SK-N-MC (cell line): ENCODE results near the gene KRTAP10-8.

ENCODE experiments used
- EZH2 ChIP-seq: fragments of 200-600 bp; sonication (generic); IDR thresholded peaks from one replicate; pipeline ENCODE4 v1.6.1; 2017; ENCODE audit warnings: antibody characterized with exemption
- FOXP2 ChIP-seq: optimal IDR thresholded peaks from 2 replicates; pipeline ENCODE3; 2011; ENCODE audit warnings: mild to moderate bottlenecking, moderate library complexity; ENCODE audit not compliant: insufficient read depth; ENCODE audit errors: extremely low read length, control extremely low read depth
- POLR2AphosphoS5 ChIP-seq: IDR thresholded peaks from 2 replicates; pipeline ENCODE4 v1.6.1; 2012; ENCODE audit warnings: mild to moderate bottlenecking, low read depth, low read length, borderline replicate concordance

- TF ChIP-seq FOXP2, result no peak
- TF ChIP-seq POLR2AphosphoS5, result no peak
- no peak for TF ChIP-seq EZH2
Observed at GRCh38 chr21:44617071-44617501, 5.2 kb downstream of the KRTAP10-8 start.
